Osteocyte (in vitro differentiated cells): Measurements from ENCODE around the gene TYRO3. TPM values are rescaled to one million over a fixed set of nuclear protein-coding genes. Genes with fewer than 3 reads are reported as not detected.
"Not testable (repeated sequence)": the region's sequence is repeated elsewhere in the genome, so short reads cannot be mapped to it uniquely, and the experiment has no call there.

Experiments used
- DNase-seq: peaks from one replicate; pipeline ENCODE4 v3.0.0; 2021; ENCODE audit warnings: mixed read lengths; ENCODE audit not compliant: unreplicated experiment; ENCODE audit errors: extremely low spot score
- H3K27ac Mint-ChIP-seq: one replicate; pipeline ENCODE4 v1.8.0; 2021; ENCODE audit warnings: mild to moderate bottlenecking, mixed read lengths; ENCODE audit not compliant: unreplicated experiment
- H3K27me3 Mint-ChIP-seq: one replicate; pipeline ENCODE4 v1.8.0; 2021; ENCODE audit warnings: mixed read lengths; ENCODE audit not compliant: unreplicated experiment
- H3K36me3 Mint-ChIP-seq: one replicate; pipeline ENCODE4 v1.8.0; 2021; ENCODE audit warnings: mixed read lengths; ENCODE audit not compliant: unreplicated experiment
- H3K4me1 Mint-ChIP-seq: one replicate; pipeline ENCODE4 v1.8.0; 2021; ENCODE audit warnings: mixed read lengths; ENCODE audit not compliant: unreplicated experiment
- H3K4me3 Mint-ChIP-seq: one replicate; pipeline ENCODE4 v1.8.0; 2021; ENCODE audit warnings: mild to moderate bottlenecking, moderate library complexity, mixed read lengths; ENCODE audit not compliant: unreplicated experiment
- H3K9me3 Mint-ChIP-seq: one replicate; pipeline ENCODE4 v1.8.0; 2021; ENCODE audit warnings: mixed read lengths; ENCODE audit not compliant: unreplicated experiment
- CTCF ChIP-seq: fragments of 200-600 bp; sonication (generic); IDR thresholded peaks from 2 replicates; pipeline ENCODE4 v1.5.0; 2021; ENCODE audit warnings: antibody characterized with exemption, mild to moderate bottlenecking, moderate library complexity
- total RNA-seq: library from RNA; stranded (reverse); gene quantifications from 2 replicates; pipeline ENCODE4 v1.2.1, GENCODE V29; 2021

TYRO3 gene
- total RNA-seq, 1 donor from 2014 or later, result 8.1 TPM

DNA sequence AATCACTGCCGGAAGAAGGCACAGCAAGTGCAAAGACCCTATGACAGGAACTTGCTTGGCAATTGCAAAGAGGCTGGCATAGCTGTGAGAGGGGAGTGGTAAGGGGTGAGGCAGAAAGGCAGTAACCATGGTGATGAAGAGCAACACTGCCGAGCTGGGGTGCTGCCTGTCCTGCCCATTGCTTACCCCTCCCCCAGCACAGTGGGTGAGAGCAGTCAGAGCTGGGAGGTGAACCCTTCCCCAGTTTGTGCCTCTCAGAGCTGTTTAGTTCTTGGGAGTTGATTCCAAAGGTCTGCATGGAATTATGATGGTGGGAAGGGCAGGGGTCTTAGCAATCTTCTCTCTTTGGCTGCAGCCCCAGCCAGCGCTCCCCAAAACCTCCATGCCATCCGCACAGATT is 8.8 kb downstream of the TYRO3 start:
- no peaks in the 10 kb centered on the region for H3K27me3 Mint-ChIP-seq
- no peak for DNase-seq
- H3K4me3 Mint-ChIP-seq, result no peak overlapping the region
- no peak overlapping the region for H3K27ac Mint-ChIP-seq
- no peak for TF ChIP-seq CTCF
- peaks cover 14% of the 10 kb centered on the region for H3K4me1 Mint-ChIP-seq
- H3K36me3 Mint-ChIP-seq, result peaks cover 8% of the 10 kb centered on the region
- H3K9me3 Mint-ChIP-seq, result no peaks in the 10 kb centered on the region

- no peaks in the 10 kb centered on the region for H3K9me3 Mint-ChIP-seq
- no peaks in the 10 kb centered on the region for H3K27me3 Mint-ChIP-seq
- no peak overlapping the region for H3K27ac Mint-ChIP-seq
- H3K36me3 Mint-ChIP-seq, result peaks cover 8% of the 10 kb centered on the region
- peaks cover 14% of the 10 kb centered on the region for H3K4me1 Mint-ChIP-seq
- no peak for TF ChIP-seq CTCF
- DNase-seq, result no peak
- H3K4me3 Mint-ChIP-seq, result no peak overlapping the region
Observed at GRCh38 chr15:41568350-41569017, 9.5 kb downstream of the TYRO3 start.

- H3K9me3 Mint-ChIP-seq, H3K27ac Mint-ChIP-seq, H3K27me3 Mint-ChIP-seq, DNase-seq, H3K4me3 Mint-ChIP-seq: not testable (repeated sequence)
- H3K36me3 Mint-ChIP-seq, result peaks cover 10% of the 10 kb centered on the region
- peaks cover 14% of the 10 kb centered on the region for H3K4me1 Mint-ChIP-seq
Observed at GRCh38 chr15:41569232-41569631, 10.2 kb downstream of the TYRO3 start.

GRCh38 chr15:41570764-41571163 is 11.8 kb downstream of the TYRO3 start:
- Mint-ChIP-seq H3K4me3 (no peak overlapping the region), H3K9me3 (no peaks in the 10 kb centered on the region), H3K27ac (no peak overlapping the region), H3K27me3 (no peaks in the 10 kb centered on the region), H3K36me3 (peaks cover 11% of the 10 kb centered on the region), H3K4me1 (peaks cover 14% of the 10 kb centered on the region)
- no peak for DNase-seq
- no peak for TF ChIP-seq CTCF

- Mint-ChIP-seq H3K27me3 (no peaks in the 10 kb centered on the region), H3K4me3 (no peak overlapping the region), H3K9me3 (no peaks in the 10 kb centered on the region), H3K27ac (no peak overlapping the region), H3K4me1 (peaks cover 11% of the 10 kb centered on the region), H3K36me3 (peaks cover 11% of the 10 kb centered on the region)
- no peak for DNase-seq
- no peak for TF ChIP-seq CTCF
Observed at GRCh38 chr15:41571948-41572347, 12.9 kb downstream of the TYRO3 start.
